HCT116 (cell line): Measurements from ENCODE around the gene KLF17. TPM values are rescaled to one million over a fixed set of nuclear protein-coding genes. Genes with fewer than 3 reads are reported as not detected.

Experiments
- ATAC-seq: fragments of 200-7000 bp; cut with Tn5 transposase; 2 replicates; pipeline ENCODE4 v1.9.1; 2020; ENCODE audit warnings: mild to moderate bottlenecking, moderate library complexity
- BruUV-seq: library from RNA; stranded (reverse); fragments of 400-500 nt; replicated peaks from 2 replicates; lab custom pipeline; 2021; lab: Mats Ljungman, UMichigan
- CTCF ChIA-PET: fragments of 300-600 bp; sonication (Branson Sonifier 250); formaldehyde crosslinking; loops from one replicate; lab custom pipeline; 2021; ENCODE audit warnings: antibody characterized with exemption; lab: Charles Lee
- POLR2A ChIA-PET: fragments of 300-600, 350-600 bp; sonication (Branson Sonifier 250); formaldehyde crosslinking; loops from one replicate; lab custom pipeline; 2021; ENCODE audit warnings: antibody characterized with exemption; lab: Charles Lee
- RAD21 ChIA-PET, 2 experiments: fragments of 300-600 bp; sonication (Branson Sonifier 250); formaldehyde crosslinking; loops; one replicate each; lab custom pipeline; 2023; ENCODE audit warnings: low total read pairs in 2 of 2; ENCODE audit not compliant: uncharacterized antibody in 2 of 2, unreplicated experiment in 2 of 2, low non-redundant PET in 1 of 2; lab: Charles Lee
- DNase-seq: peaks from one replicate; pipeline ENCODE4 v3.0.0-alpha.2; 2010; ENCODE audit warnings: low read depth, low spot score
- H2AFZ ChIP-seq: fragments of 200-600 bp; shearing (Covaris generic), sonication (generic); 2 replicates; pipeline ENCODE4 v1.6.1; 2017; ENCODE audit warnings: low read depth, mixed run types, mixed read lengths, antibody characterized with exemption, low read length; ENCODE audit not compliant: poor library complexity, severe bottlenecking
- H3K27ac ChIP-seq: 2 replicates; pipeline ENCODE4 v1.5.1; 2012; ENCODE audit warnings: low read depth, low read length
- H3K27me3 ChIP-seq: fragments of 200-600 bp; sonication (generic); 2 replicates; pipeline ENCODE4 v1.6.1; 2016; ENCODE audit warnings: mixed run types, low read length, mixed read lengths; ENCODE audit not compliant: insufficient read depth
- H3K36me3 ChIP-seq, 2 experiments: fragments of 200-500 bp in 1 of 2; fragments of 200-600 bp in 1 of 2; sonication (Bioruptor generic) in 1 of 2; sonication (generic) in 1 of 2; 2 replicates each; pipeline versions ENCODE4 v1.5.1 to v1.6.1; 2014 to 2016; ENCODE audit warnings: low read length in 2 of 2, inconsistent platforms in 1 of 2, mixed read lengths in 1 of 2, mixed run types in 1 of 2; ENCODE audit not compliant: insufficient read depth in 2 of 2, control insufficient read depth in 1 of 2
- H3K4me1 ChIP-seq, 2 experiments: fragments of 200-600 bp in 1 of 2; sonication (generic) in 1 of 2; 2 replicates each; pipeline versions ENCODE4 v1.5.1 to v1.6.1; 2012 to 2017; ENCODE audit warnings: low read length in 2 of 2, inconsistent platforms in 1 of 2, mild to moderate bottlenecking in 1 of 2, mixed read lengths in 1 of 2, mixed run types in 1 of 2, moderate library complexity in 1 of 2; ENCODE audit not compliant: insufficient read depth in 2 of 2, control insufficient read depth in 1 of 2
- H3K4me2 ChIP-seq: fragments of 200-600 bp; sonication (generic); 2 replicates; pipeline ENCODE4 v1.6.1; 2017; ENCODE audit warnings: mixed run types, low read length, mixed read lengths
- H3K4me3 ChIP-seq, 2 experiments: fragments of 200-600 bp in 1 of 2; sonication (generic) in 1 of 2; replicated peaks in 1 of 2; 2 replicates each; pipeline ENCODE4 v1.5.1; 2011 to 2016; ENCODE audit warnings: low read length in 2 of 2, control low read depth in 1 of 2, low read depth in 1 of 2, mild to moderate bottlenecking in 1 of 2, mixed read lengths in 1 of 2, mixed run types in 1 of 2
- H3K79me2 ChIP-seq: fragments of 200-600 bp; sonication (generic); 2 replicates; pipeline ENCODE4 v1.6.1; 2017; ENCODE audit warnings: mild to moderate bottlenecking, mixed run types, low read length, moderate library complexity, mixed read lengths; ENCODE audit not compliant: insufficient read depth
- H3K9ac ChIP-seq: fragments of 200-600 bp; sonication (generic); 2 replicates; pipeline ENCODE4 v1.6.1; 2016; ENCODE audit warnings: low read length, mixed read lengths
- H3K9me2 ChIP-seq: fragments of 200-600 bp; sonication (generic), shearing (Covaris generic); 2 replicates; pipeline ENCODE4 v1.6.1; 2017; ENCODE audit warnings: mixed run types, mild to moderate bottlenecking, moderate library complexity; ENCODE audit not compliant: insufficient read depth
- H3K9me3 ChIP-seq, 2 experiments: fragments of 200-500 bp in 1 of 2; fragments of 200-600 bp in 1 of 2; sonication (Bioruptor generic) in 1 of 2; sonication (generic) in 1 of 2; 2 replicates each; pipeline ENCODE4 v1.6.1; 2014 to 2017; ENCODE audit warnings: low read length in 2 of 2, mixed read lengths in 2 of 2, inconsistent platforms in 1 of 2, low read depth in 1 of 2, mild to moderate bottlenecking in 1 of 2, mixed run types in 1 of 2, moderate library complexity in 1 of 2; ENCODE audit not compliant: control insufficient read depth in 1 of 2, insufficient read depth in 1 of 2
- H4K20me1 ChIP-seq: fragments of 200-600 bp; sonication (generic), shearing (Covaris generic); 2 replicates; pipeline ENCODE4 v1.6.1; 2017; ENCODE audit warnings: mixed run types, mild to moderate bottlenecking, moderate library complexity; ENCODE audit not compliant: insufficient read depth
- CBX3 ChIP-seq: IDR thresholded peaks from 2 replicates; pipeline ENCODE4 v1.6.1; 2012; ENCODE audit warnings: low read depth
- EGR1 ChIP-seq: IDR thresholded peaks from 2 replicates; pipeline ENCODE4 v1.6.1; 2012; ENCODE audit warnings: low read depth
- EZH2 ChIP-seq: fragments of 200-600 bp; sonication (generic); IDR thresholded peaks from 2 replicates; pipeline ENCODE4 v1.6.1; 2017; ENCODE audit warnings: antibody characterized with exemption, mixed run types
- EZH2phosphoT487 ChIP-seq: fragments of 200-600 bp; IDR thresholded peaks from 2 replicates; pipeline ENCODE4 v1.6.1; 2018; ENCODE audit warnings: antibody characterized with exemption, borderline replicate concordance
- FOSL1 ChIP-seq: IDR thresholded peaks from 2 replicates; pipeline ENCODE4 v1.6.1; 2012; ENCODE audit warnings: low read depth
- JUND ChIP-seq: IDR thresholded peaks from 2 replicates; pipeline ENCODE4 v1.6.1; 2012
- SP1 ChIP-seq: IDR thresholded peaks from 2 replicates; pipeline ENCODE4 v1.6.1; 2012; ENCODE audit warnings: low read depth
- intact Hi-C: fragments of 100-400 bp; cut with micrococcal nuclease; formaldehyde crosslinking; loops from 2 replicates; pipeline ENCODE4 v1.10.0; 2022
- total RNA-seq: library from RNA; stranded (reverse); gene quantifications from one replicate; pipeline ENCODE4 v1.2.1, GENCODE V29; 2021; ENCODE audit not compliant: unreplicated experiment
- TF ChIP-seq, protein P1 (sequence below): IDR thresholded peaks from 2 replicates; pipeline ENCODE4 v1.6.1; 2012
- TF ChIP-seq, protein P2 (sequence below): IDR thresholded peaks from 2 replicates; pipeline ENCODE4 v1.6.1; 2011; ENCODE audit warnings: mild to moderate bottlenecking, low read length, moderate library complexity; ENCODE audit not compliant: insufficient replicate concordance; ENCODE audit errors: extremely low read depth

KLF17 gene
- total RNA-seq, 1 experiment from 2014 or later = not detected

DNA sequence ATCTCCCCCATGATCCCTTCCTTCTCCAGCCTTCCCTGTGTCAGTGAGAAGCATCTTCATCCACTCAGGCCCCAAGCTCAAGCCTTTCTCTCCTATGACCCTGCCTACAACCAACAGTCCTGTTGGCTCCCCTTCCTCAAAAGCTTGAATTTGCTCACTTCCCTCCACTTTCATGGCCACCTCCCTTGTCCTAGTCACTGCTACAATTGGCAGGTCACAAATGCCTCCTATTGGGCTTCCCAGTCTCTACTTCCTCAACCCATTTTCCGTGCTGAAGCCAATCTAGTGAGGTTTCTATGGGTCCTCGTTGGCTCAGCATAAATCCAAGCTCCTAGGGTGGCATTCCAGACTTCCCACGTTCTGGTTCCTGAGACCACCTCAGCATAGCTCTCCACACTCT is 47.2 kb upstream of the KLF17 start (continued):
- no peak for TF ChIP-seq EZH2

DNA sequence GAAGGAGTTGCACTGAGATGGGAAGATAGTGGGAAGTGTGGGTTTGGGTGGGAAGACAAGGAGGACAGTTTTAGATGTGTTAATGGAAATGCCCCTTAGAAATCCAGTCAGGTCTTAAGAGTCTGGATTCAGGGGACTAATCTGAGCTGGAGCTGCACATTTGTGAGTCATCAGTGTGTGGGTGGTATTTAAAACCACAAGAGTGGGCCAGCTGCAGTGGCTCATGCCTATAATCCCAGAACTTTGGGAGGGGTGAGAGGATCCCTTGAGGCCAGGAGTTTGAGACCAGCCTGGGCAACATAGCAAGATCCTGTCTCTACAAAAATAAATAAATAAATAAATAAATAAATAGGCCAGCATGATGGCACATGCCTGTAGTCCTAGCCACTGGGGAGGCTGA is 46.4 kb upstream of the KLF17 start:
- intact Hi-C loops = no loop called here
- no TSS peak for BruUV-seq
- RAD21 ChIA-PET = no interaction called here

More for the DNA sequence above, 46.4 kb upstream of the KLF17 start:
- H3K4me3 ChIP-seq = no peak overlapping the region
- DNase-seq = peak; percentile 61
- peaks cover 7 to 17% of the 10 kb centered on the region in 2 experiments for H3K4me1 ChIP-seq
- H2AFZ ChIP-seq = no peak overlapping the region
- H3K9ac ChIP-seq = no peak overlapping the region
- peak overlapping the region; percentile 47 for H3K4me2 ChIP-seq
- ChIA-PET CTCF (no interaction called here), POLR2A (interaction anchor here (0.8 to 1.1 kb wide), 2 partner anchors 15 to 570 kb away, joined by 3 read pairs; no protein-coding TSS in a partner anchor)
- H3K79me2 ChIP-seq = no peaks in the 10 kb centered on the region
- no peaks in the 10 kb centered on the region for H4K20me1 ChIP-seq
- H3K27ac ChIP-seq = no peak overlapping the region
- no peaks in the 10 kb centered on the region for H3K9me3 ChIP-seq
- H3K27me3 ChIP-seq = no peaks in the 10 kb centered on the region
- H3K9me2 ChIP-seq = no peaks in the 10 kb centered on the region
- 0 out of 2 replicates have a peak, but pooled peaks have one; percentile 25 for TF ChIP-seq CBX3
- TF ChIP-seq, protein P1, sequence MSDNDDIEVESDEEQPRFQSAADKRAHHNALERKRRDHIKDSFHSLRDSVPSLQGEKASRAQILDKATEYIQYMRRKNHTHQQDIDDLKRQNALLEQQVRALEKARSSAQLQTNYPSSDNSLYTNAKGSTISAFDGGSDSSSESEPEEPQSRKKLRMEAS = 0 out of 2 replicates have a peak, but pooled peaks have one; percentile 20
- TF ChIP-seq SP1 = no peak
- TF ChIP-seq, protein P2, sequence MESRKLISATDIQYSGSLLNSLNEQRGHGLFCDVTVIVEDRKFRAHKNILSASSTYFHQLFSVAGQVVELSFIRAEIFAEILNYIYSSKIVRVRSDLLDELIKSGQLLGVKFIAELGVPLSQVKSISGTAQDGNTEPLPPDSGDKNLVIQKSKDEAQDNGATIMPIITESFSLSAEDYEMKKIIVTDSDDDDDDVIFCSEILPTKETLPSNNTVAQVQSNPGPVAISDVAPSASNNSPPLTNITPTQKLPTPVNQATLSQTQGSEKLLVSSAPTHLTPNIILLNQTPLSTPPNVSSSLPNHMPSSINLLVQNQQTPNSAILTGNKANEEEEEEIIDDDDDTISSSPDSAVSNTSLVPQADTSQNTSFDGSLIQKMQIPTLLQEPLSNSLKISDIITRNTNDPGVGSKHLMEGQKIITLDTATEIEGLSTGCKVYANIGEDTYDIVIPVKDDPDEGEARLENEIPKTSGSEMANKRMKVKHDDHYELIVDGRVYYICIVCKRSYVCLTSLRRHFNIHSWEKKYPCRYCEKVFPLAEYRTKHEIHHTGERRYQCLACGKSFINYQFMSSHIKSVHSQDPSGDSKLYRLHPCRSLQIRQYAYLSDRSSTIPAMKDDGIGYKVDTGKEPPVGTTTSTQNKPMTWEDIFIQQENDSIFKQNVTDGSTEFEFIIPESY = no peak
- TF ChIP-seq EGR1 = peak; percentile 93
- TF ChIP-seq JUND = peak; percentile 54
- no peak for TF ChIP-seq EZH2phosphoT487
- TF ChIP-seq FOSL1 = peak; percentile 73
- H3K36me3 ChIP-seq = no peaks in the 10 kb centered on the region
- ATAC-seq = peak; percentile 81
